Spleen (tissue), 7 donors: ENCODE data around the gene PRR7.

ENCODE experiments used
- POLR2A ChIP-seq, 3 donors: fragments of 450-650 bp; IDR thresholded peaks; one replicate each; pipeline ENCODE4 v1.5.1; 2017; ENCODE audit warnings: antibody characterized with exemption in 3 of 3, mild to moderate bottlenecking in 1 of 3
- TF ChIP-seq, protein P1 (sequence below), 11 experiments: fragments of 200-600 bp in 7 of 11; fragments of 450-650 bp in 4 of 11; sonication (generic) in 4 of 11; IDR thresholded peaks in 8 of 11; conservative IDR thresholded peaks in 3 of 11; 1 replicate in 7 of 11; 2 replicates in 4 of 11; pipeline versions ENCODE4 v1.4.0 to v1.8.0; 2016 to 2021; ENCODE audit warnings: antibody characterized with exemption in 11 of 11, inconsistent platforms in 4 of 11, mild to moderate bottlenecking in 1 of 11
- donor health status: DM: no; HTN: no; CAD: no; lungs with moderate emphysema.
- donor health status: DM: no; HTN: no; CAD: no.
- donor health status: DM: no; HTN: no; CAD: no.

GRCh38 chr5:177404641-177405179 lies 41.9 kb upstream of the PRR7 start:
- TF ChIP-seq, protein P1, sequence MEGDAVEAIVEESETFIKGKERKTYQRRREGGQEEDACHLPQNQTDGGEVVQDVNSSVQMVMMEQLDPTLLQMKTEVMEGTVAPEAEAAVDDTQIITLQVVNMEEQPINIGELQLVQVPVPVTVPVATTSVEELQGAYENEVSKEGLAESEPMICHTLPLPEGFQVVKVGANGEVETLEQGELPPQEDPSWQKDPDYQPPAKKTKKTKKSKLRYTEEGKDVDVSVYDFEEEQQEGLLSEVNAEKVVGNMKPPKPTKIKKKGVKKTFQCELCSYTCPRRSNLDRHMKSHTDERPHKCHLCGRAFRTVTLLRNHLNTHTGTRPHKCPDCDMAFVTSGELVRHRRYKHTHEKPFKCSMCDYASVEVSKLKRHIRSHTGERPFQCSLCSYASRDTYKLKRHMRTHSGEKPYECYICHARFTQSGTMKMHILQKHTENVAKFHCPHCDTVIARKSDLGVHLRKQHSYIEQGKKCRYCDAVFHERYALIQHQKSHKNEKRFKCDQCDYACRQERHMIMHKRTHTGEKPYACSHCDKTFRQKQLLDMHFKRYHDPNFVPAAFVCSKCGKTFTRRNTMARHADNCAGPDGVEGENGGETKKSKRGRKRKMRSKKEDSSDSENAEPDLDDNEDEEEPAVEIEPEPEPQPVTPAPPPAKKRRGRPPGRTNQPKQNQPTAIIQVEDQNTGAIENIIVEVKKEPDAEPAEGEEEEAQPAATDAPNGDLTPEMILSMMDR (IDR thresholded peaks at IDR 0.05 in 8 of 11, conservative IDR thresholded peaks at IDR 0.05 in 3 of 11) = no peak
- no peak for TF ChIP-seq POLR2A (IDR thresholded peaks at IDR 0.05)
